Activated CD8-positive, alpha-beta memory T cell treated with anti-CD3 and anti-CD28 coated beads, Interleukin-2, amount 50 U/mL, for 24 hours (primary cell): ENCODE results near the gene CAB39.

Experiments
- DNase-seq: peaks from one replicate; pipeline ENCODE4 v3.0.0-alpha.2; 2020; ENCODE audit errors: extremely low read depth

The CAB39 gene

GRCh38 chr2:230754200-230754599 lies 41.6 kb downstream of the CAB39 start:
- no peak for DNase-seq

DNA sequence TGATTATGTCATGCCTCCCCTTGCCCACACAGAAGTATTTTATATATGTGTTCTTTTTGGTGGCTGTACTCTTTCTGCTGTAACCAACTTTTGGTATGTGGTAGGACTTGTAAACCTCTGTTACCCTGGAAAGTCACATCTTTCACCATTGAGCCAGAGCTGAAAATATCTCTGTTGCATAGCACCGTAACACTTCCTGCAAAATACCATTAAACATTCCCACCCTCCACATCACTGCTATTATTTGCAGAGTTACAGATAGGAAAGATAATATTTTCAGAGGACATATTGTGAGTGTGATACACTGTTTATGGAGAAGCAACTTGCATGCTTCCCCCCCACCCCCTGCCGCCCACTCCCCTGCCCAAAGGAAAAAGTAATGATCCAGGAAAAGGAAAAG lies 44.8 kb downstream of the CAB39 start:
- no peak for DNase-seq

GRCh38 chr2:230758566-230759480 lies 46.2 kb downstream of the CAB39 start:
- DNase-seq: no peak

- DNase-seq: no peak
These were observed 47.0 kb downstream of the CAB39 start for GRCh38 chr2:230759481-230760167.

GRCh38 chr2:230761704-230762103 lies 49.1 kb downstream of the CAB39 start:
- DNase-seq: no peak

- DNase-seq: no peak
These were observed 49.8 kb downstream of the CAB39 start for GRCh38 chr2:230762317-230762896.

DNA sequence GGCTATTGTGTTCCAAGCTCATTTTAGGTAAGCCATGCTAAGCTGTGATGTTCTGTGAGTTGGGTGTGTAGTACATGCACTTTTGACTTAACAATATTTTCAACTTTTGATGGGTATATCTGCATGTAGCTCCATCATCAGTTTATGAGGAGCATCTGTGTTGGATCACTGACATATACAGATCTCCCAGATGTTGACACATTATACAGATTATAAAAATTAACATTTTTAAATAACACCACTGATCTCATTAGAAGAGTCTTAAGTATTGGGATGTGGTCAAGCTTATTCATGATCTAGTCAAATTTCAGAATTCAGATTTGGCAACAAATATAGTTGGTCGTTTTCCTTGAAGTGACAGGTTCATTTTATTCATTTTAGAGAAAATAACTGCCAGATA lies 51.7 kb downstream of the CAB39 start:
- DNase-seq: no peak

DNA sequence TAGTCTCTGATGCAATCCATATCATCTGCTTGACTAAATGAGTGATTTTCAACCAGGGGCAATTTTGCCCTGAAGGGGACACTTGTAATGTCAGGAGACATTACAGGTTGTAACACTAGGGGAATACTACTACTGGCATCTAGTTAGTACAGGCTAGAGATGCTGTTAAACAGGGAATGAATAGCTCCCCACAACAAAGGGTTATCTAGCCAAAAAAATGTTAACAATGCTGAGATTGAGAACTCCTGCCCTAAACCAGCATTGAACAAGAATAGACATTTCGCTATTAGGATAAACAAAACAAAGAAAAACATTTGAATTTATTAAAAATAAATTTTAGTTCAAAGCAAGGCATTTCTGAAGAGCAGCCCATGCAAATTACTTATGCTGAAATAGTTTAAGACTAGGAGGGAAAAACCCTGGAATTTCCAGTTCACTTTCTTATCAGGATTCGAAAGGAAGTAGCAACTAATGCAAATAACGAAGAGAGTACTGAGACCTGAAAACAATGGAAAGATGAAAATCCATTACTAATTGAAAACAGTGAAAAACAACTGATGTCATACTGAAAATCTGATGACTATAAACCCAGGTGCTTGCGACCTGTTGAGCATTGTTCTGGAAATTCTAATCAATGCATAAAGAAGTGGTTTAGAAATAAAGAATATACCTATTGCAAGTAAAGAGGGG lies 53.1 kb downstream of the CAB39 start:
- DNase-seq: no peak

DNA sequence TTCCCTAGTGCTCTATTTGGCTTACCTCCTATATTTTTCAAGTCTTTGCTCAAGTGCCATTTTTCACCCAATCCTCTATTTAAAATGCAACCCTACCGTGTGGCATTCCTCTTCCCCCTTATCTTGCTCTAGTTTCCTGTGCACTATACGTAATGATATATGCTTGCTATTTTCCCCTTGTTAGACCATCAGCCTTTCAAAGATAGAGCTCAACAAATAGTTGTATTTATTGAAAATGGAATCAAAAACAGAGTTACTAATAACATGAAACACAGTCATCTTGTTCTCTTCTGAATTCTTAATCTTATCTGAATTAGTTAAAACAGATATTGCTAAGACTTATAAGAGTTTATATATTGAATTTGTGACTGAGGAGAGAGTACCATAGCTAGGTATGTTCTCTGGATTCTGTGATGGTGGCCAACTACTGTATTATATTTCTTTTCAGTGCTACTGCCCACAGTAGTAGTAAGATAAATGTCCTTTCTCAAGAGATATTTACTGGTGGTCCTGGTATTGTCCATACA lies 55.3 kb downstream of the CAB39 start:
- DNase-seq: no peak

GRCh38 chr2:230770804-230771203 lies 58.2 kb downstream of the CAB39 start:
- DNase-seq: no peak

- DNase-seq: no peak
These were observed 59.5 kb downstream of the CAB39 start for GRCh38 chr2:230772156-230772555.

GRCh38 chr2:230773039-230773773 lies 60.6 kb downstream of the CAB39 start:
- no peak for DNase-seq

DNA sequence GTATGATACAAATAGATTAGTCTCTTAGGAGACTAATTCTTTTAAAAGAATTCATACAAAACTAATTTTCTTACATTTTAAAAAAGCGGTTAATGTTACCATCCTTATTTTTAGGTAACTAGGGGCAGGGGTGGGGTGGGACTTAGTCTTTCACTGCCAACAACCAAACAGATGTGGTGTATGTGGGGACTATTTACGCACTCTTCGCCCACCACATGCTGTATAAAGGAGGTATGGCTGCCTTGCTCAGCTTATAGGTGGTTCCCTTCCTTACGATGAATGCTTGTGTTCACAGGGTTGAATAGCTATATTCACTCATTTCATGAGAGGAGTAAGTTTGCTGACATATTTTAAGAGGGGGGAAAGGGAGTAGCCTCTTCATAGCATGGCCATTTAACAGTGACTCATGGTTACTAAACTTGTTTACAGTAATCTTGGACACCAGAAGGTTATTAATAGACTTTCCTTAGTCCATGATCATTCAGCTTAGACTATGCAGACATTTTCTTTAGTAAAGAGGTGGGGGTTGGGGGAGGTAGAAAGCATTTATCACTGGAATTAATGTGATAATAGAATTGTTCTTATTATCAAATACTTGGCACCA lies 61.8 kb downstream of the CAB39 start:
- no peak for DNase-seq

DNA sequence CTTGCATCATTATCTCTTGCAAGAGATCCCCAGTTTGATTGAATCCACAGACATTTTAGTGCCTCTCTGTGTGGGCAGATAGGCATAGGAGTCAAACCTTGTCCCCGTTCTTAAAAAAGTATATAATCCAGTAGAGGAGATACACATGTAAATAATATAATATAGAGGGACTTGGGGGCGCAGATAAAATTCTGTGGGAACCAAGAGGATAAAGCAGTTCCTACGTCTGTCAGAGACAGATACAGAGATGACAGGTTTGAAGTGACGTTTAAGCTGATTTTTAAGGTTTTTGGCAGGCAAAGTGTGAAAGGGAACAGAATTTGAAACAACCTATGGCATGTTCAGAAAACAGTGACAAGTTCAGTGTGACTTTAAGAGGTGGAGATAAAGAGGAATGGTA lies 63.1 kb downstream of the CAB39 start:
- no peak for DNase-seq

- DNase-seq: no peak
These were observed 65.1 kb downstream of the CAB39 start for GRCh38 chr2:230777721-230778120.

- DNase-seq: no peak
These were observed 65.9 kb downstream of the CAB39 start for GRCh38 chr2:230778350-230779063.

DNA sequence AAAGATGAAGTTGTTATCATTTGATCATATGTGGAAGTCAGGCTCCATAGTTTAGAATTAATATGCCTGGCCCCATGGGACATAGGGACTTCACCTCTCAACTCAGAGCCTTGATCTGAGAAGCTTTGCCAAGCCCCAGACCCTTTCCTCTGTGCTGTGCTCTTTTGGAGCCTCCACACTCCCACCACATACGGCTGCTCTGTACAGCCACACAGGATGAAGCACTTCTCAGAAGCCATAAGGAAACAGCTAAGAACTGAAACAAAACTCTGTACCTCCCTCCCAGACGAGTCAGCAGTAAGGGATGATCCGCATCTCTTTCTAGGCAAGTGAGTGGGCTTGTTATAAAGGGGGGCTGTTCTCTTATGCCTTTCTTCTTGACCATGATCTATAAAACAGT lies 66.5 kb downstream of the CAB39 start:
- DNase-seq: no peak

DNA sequence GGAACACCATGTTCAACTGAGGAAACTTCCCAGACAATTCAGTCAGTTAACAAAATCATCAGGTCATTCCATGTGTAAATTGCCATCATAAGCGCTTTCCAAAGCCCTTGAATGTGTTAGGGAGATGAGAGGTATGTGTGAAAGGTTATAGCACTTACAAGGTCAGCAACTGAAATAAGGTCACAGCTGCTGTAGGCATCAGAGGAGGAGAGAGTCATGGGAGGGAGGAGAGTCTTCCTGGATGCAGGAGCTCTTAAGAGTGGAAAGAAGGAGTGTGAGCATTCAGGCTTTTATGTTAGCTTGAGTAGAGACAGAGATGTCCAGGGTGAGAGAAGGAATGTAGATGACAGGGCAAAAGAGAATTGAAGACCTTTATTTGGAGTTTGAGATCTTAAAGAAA lies 67.0 kb downstream of the CAB39 start:
- no peak for DNase-seq

DNA sequence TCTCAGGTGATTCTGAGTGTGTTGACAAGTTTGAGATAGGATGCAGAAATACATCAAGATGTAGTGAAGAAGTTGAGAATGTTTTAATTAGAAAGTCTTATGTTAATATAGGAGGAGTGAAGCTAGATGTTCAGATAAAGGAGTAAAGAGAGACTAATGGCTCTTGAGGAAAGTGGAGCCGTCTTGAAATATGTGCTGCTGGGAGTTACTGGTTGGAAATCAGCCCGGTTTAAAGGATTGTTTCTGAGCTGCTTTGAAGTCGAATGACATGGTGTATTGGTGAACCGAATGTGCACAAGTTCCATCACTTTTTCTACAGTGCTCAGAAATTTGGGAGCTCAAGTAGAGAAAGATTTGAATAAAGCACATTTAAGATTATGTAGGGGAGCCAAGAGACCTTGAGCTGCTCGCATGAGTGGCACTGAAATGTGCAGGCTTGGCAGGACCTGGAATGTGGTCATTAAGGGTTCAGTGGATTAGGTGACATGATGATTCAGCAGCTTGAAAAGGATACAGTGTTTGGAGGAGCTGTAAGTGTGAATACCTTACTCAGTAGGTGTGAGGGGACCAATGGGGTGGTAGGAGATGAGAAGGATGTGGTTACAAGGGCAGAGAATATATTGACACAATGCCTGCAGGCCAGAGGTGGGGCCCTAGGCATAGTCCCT lies 68.6 kb downstream of the CAB39 start:
- no peak for DNase-seq

DNA sequence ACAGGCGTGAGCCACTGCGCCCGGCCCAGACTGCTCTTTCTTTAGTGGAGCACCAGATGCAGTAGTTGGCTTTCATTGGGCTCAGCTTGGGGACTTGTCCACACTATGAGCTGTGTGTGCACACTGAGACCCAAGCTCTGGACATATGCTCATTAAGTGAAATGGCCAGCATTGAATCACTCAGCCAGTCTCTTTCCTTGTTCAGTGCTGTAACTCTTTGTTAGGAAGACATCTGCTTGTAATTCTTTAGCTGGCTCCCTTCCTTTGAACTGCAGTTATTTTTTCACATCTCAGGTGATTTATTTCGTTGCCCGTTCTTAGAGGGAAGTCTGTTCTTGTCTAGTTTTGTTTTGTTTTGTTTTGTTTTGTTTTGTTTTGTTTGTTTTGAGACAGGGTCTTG lies 70.5 kb downstream of the CAB39 start:
- no peak for DNase-seq
